ENCODE data around the gene AIG1.

Gene AIG1

DNA sequence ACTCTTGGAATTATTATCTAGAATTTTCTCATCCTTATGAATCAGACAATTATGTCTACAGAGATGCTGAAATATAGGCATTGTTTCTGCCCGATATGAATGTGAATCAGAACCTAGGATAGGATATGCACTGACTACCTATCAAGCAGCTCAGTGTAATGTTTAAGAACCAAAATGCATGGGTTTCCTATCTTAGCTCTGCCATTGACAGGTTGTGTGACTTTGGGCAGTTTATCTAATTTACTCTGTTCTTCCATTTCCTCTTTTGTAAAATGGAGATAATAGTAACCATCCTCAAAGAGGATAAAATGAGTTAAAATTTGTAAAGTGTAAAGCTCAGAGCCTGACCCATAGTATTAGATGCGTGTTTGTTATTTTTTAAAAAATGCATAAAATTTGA lies 10.2 kb upstream of the AIG1 start:
- no peak overlapping the region for H2AFZ ChIP-seq (ENCODE audit: low read length)
- no peaks in the 10 kb centered on the region; the same call in 1 of the 2 replicates for H3K27me3 ChIP-seq (ENCODE audit: insufficient read depth, low read length)

DNA sequence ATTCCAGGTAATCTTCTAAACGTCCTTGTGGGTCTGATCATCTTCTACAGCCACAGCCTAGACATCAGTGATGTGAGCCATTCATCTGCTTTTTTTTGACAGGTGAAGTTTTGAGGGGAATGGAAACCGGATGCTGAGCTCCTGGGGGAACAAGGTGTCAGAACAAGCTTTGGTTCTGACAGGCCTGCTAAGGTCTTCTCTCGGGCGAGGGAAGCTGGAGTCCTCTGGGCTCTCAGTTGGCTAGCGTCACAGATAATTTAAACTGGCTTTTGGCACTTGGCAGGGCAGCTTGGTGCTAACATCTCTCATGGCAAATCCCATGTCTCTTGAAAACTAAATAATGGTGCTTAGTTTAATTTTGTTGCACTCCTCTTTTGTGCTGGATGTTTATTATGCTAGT lies 8.4 kb upstream of the AIG1 start:
- Histone ChIP-seq H3K27ac (ENCODE audit: low read depth, low read length, poor library complexity, severe bottlenecking) (no peak overlapping the region), H3K9me2 (ENCODE audit: low read depth, low read length) (no peaks in the 10 kb centered on the region), H3K27me3 (ENCODE audit: insufficient read depth, low read length) (no peaks in the 10 kb centered on the region; the same call in 1 of the 2 replicates), H3K4me2 (ENCODE audit: low read length) (no peak overlapping the region), H3K9ac (ENCODE audit: low read length) (no peak overlapping the region), H3K9me3 (ENCODE audit: low read length) (no peaks in the 10 kb centered on the region), H4K20me1 (ENCODE audit: insufficient read depth, low read length) (no peaks in the 10 kb centered on the region), H3F3A (ENCODE audit: insufficient read depth, low read length) (no peaks in the 10 kb centered on the region), H3K4me1 (ENCODE audit: insufficient read depth, low read length, severe bottlenecking) (no peaks in the 10 kb centered on the region), H3K36me3 (ENCODE audit: insufficient read depth, low read length) (no peaks in the 10 kb centered on the region), H3K79me2 (ENCODE audit: insufficient read depth, low read length) (no peaks in the 10 kb centered on the region), H3K4me3 (ENCODE audit: low read depth, low read length, poor library complexity, severe bottlenecking) (no peak overlapping the region), H2AFZ (ENCODE audit: low read length) (no peak overlapping the region)
- TF ChIP-seq EZH2 (IDR thresholded peaks at IDR 0.05; ENCODE audit: borderline replicate concordance, low read length): no peak
- TF ChIP-seq, protein P1, sequence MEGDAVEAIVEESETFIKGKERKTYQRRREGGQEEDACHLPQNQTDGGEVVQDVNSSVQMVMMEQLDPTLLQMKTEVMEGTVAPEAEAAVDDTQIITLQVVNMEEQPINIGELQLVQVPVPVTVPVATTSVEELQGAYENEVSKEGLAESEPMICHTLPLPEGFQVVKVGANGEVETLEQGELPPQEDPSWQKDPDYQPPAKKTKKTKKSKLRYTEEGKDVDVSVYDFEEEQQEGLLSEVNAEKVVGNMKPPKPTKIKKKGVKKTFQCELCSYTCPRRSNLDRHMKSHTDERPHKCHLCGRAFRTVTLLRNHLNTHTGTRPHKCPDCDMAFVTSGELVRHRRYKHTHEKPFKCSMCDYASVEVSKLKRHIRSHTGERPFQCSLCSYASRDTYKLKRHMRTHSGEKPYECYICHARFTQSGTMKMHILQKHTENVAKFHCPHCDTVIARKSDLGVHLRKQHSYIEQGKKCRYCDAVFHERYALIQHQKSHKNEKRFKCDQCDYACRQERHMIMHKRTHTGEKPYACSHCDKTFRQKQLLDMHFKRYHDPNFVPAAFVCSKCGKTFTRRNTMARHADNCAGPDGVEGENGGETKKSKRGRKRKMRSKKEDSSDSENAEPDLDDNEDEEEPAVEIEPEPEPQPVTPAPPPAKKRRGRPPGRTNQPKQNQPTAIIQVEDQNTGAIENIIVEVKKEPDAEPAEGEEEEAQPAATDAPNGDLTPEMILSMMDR (IDR thresholded peaks at IDR 0.05; ENCODE audit: low read length): no peak

More for the DNA sequence above, 10.2 kb upstream of the AIG1 start:
- H3K79me2 ChIP-seq (ENCODE audit: insufficient read depth, low read length): no peaks in the 10 kb centered on the region
- H3K9me2 ChIP-seq (ENCODE audit: low read depth, low read length): no peaks in the 10 kb centered on the region
- H3K36me3 ChIP-seq (ENCODE audit: insufficient read depth, low read length): no peaks in the 10 kb centered on the region
- no peak overlapping the region for H3K4me2 ChIP-seq (ENCODE audit: low read length)
- H3K9me3 ChIP-seq (ENCODE audit: low read length): no peaks in the 10 kb centered on the region
- H3K4me3 ChIP-seq (ENCODE audit: low read depth, low read length, poor library complexity, severe bottlenecking): no peak overlapping the region
- H3F3A ChIP-seq (ENCODE audit: insufficient read depth, low read length): no peaks in the 10 kb centered on the region
- H3K9ac ChIP-seq (ENCODE audit: low read length): no peak overlapping the region
- TF ChIP-seq EZH2 (IDR thresholded peaks at IDR 0.05; ENCODE audit: borderline replicate concordance, low read length): no peak
- TF ChIP-seq, protein P1 (IDR thresholded peaks at IDR 0.05; ENCODE audit: low read length): no peak
- no peak overlapping the region for H3K27ac ChIP-seq (ENCODE audit: low read depth, low read length, poor library complexity, severe bottlenecking)
- H3K4me1 ChIP-seq (ENCODE audit: insufficient read depth, low read length, severe bottlenecking): no peaks in the 10 kb centered on the region
- no peaks in the 10 kb centered on the region for H4K20me1 ChIP-seq (ENCODE audit: insufficient read depth, low read length)

DNA sequence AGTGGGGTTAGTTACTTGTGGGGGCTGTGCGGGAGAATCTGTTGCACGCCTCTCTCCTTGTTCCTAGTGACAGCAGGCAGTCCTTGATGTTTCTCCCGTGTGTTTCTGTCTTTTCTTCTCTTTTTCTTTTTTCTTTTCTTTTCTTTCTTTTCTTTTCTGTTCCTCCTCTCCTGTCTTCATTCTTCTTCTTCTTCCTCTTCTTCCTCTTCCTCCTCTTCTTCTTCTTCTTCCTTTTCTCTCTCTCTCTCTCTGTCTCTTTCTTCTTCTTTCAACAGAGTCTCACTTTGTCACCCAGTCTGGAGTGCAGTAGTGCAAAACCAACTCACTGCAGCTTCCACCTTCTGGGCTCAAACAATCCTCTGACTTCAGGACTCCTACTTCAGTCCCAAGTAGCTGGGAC lies 6.8 kb upstream of the AIG1 start:
- H3K4me2 ChIP-seq (ENCODE audit: low read length): no peak overlapping the region
- TF ChIP-seq, protein P1 (IDR thresholded peaks at IDR 0.05; ENCODE audit: low read length): no peak
- no peak for TF ChIP-seq EZH2 (IDR thresholded peaks at IDR 0.05; ENCODE audit: borderline replicate concordance, low read length)
- no peak overlapping the region for H3K27ac ChIP-seq (ENCODE audit: low read depth, low read length, poor library complexity, severe bottlenecking)
- no peak overlapping the region for H3K9ac ChIP-seq (ENCODE audit: low read length)
- no peaks in the 10 kb centered on the region; the same call in 1 of the 2 replicates for H3K27me3 ChIP-seq (ENCODE audit: insufficient read depth, low read length)
- no peaks in the 10 kb centered on the region for H3K36me3 ChIP-seq (ENCODE audit: insufficient read depth, low read length)
- no peaks in the 10 kb centered on the region for H3K9me2 ChIP-seq (ENCODE audit: low read depth, low read length)
- no peak overlapping the region for H2AFZ ChIP-seq (ENCODE audit: low read length)
- no peak overlapping the region for H3K4me3 ChIP-seq (ENCODE audit: low read depth, low read length, poor library complexity, severe bottlenecking)
- H3K4me1 ChIP-seq (ENCODE audit: insufficient read depth, low read length, severe bottlenecking): no peaks in the 10 kb centered on the region
- H4K20me1 ChIP-seq (ENCODE audit: insufficient read depth, low read length): no peaks in the 10 kb centered on the region
- no peaks in the 10 kb centered on the region for H3K9me3 ChIP-seq (ENCODE audit: low read length)
- no peaks in the 10 kb centered on the region for H3K79me2 ChIP-seq (ENCODE audit: insufficient read depth, low read length)
- H3F3A ChIP-seq (ENCODE audit: insufficient read depth, low read length): no peaks in the 10 kb centered on the region

All from OCI-LY1 (cell line).